Epidermal melanocyte (primary cell): Measurements from ENCODE around the gene NOXRED1.
A peak's percentile ranks its signal among the peaks of the same experiment; 100 is the strongest.

ENCODE experiments used
- DNase-seq: peaks from one replicate; pipeline ENCODE4 v3.0.0; 2011; ENCODE audit warnings: low spot score; ENCODE audit not compliant: insufficient read length

The NOXRED1 gene

DNA sequence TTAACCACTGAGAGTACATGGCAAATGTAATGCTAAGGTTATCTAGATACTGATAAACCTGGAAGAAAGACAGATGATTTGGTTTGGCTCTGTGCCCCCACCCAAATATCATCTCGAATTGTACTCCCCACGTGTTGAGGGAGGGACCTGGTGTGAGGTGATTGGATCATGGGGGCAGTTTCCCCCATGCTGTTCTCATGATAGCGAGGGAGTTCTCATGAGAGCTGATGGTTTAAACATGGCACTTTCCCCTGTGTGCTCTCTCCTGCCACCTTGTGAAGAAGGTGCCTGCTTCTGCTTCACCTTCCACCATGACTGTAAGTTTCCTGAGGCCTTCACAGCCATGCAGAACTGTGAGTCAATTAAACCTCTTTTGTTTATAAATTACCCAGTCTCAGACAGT is 14.2 kb downstream of the NOXRED1 start:
- no peak for DNase-seq

DNA sequence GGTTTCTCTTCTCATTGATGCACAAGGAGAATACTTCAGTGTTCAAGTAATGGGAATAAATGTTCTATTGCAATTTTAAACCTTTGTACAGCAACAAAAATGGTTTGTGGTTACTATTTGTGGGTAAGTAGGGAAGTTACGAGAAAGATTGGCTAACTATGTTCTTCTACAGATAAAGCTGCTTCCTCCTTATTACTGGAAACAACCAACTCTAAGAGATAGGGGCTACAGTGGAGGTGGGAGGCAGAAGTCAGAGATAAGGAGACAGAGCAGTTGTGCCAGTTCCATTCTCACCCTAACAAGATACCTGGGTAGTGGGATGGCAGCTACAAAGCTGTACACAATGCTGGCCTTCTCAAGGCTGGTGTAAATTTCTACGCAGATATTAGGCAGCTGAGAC is 16.2 kb downstream of the NOXRED1 start:
- DNase-seq: no peak

DNA sequence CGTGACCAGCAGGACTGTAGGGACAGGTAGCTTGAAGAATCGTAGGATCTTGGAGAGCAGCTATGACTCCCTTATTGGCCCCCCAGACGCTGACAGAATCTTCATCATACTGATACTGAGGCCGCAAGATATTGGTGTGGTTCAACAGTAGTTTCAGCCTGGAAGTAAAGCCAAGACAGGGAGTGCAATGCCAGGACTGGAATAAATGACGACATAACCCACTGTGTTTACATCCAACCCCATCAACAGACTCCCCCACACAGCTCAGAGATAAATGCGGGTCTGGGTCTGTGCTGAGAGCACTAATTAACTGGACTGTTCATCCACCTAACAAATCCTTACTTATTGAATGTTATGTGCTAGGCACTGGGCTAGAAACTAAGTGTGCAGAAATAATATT is 16.6 kb downstream of the NOXRED1 start:
- no peak for DNase-seq

DNA sequence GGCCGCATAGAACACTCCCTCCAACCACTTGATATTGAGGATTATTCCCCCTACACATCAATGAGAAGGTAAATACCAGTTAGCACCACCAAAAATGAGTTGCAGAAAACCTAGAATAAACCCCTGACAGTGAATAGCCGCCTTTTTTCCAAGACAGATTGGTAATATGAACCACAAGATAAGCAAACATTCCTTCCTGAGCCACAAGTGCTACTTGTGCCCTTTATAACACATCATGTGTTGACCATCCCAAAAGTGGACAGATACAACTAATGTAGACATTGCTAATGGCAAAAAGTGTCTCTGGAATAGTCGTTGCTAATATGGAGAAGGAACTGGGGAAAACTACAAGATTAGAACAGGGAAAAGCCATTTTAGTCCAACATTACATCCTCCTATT is 17.2 kb downstream of the NOXRED1 start:
- no peak for DNase-seq

DNA sequence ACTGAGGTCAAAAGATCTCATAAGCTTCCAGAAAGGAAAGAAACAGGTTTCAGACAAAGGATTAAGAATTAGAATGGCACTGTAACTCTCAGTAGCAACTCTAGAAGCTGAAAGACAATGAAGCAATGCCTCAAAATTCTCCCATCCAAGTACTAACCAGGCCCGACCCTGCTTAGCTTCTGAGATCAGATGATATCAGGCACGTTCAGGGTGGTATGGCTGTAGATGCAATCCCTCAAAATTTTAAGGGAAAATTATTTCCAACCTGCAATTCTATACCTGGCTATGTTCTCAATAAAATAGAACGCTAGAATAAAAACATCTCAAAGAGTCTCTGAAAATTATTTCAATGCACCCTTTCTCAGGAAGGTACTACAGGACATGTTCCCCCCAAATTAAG is 19.6 kb downstream of the NOXRED1 start:
- DNase-seq: no peak

DNA sequence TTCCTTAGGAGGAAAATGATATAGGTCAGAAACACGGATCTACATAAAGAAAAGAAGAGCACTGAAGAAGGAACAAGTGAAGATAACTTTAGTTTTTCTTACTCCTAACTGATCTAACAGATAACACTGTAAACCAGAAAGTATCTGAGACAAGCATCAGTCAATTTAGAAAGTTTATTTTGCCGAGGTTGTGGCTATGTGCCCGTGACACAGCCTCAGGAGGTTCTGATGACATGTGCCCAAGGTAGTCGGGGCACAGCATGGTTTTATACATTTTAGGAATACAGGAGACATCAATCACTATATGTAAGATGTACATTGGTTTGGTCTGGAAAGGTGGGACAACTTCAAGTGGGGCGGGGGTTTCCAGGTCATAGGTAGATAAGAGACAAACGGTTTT is 23.1 kb downstream of the NOXRED1 start:
- no peak for DNase-seq

DNA sequence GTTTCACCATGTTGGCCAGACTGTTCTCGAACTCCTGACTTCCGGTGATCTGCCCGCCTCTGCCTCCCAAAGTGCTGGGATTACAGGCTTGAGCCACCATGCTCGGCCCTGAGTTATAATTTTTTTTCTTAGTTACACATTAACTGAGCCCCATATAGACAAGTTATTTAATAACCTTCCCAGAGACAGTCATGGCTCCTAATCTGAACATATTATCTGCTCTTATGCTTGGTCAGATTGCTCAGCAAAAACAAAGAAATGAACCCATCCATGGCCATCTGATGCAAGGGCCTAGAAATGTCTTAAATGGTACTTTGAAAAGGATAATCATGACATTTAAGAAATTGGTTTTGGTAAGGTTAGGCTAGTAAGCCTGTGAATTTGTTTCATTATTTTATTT is 33.1 kb downstream of the NOXRED1 start:
- DNase-seq: no peak

DNA sequence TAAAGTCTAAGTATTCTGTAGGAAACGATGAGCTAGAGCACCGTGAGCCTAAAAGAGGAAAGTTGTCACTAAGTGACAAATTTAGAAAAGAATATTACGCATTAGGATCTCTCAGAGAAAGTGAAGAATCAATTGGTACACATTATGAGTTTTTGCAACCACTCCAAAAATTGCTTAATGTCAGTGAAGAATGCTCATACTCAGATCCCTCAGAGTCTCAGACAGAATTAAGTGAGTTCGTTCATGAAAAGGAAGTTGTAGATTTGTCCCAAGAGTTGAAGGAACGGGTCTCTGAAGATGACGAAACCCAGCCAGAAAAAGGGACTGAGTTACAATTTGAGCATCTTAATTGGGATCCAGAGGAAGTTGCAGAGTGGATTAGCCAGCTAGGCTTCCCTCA is 44.6 kb downstream of the NOXRED1 start:
- DNase-seq: no peak

DNA sequence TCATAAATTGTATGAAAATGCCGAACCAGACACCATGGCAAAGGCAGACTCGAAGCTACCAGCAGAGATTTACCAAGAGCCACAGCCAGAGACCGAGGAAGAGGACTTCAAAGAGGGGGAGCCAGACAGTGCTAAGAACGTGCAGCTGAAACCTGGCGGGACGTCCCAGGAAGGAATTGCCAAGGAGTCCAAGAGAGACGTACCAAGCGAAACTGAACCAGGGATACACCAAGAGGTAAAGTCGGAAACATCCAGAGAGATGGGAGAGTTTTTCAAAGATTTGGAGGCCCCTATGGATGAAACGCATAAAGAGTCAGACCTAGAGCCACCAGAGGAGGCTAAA is 45.9 kb downstream of the NOXRED1 start:
- no peak for DNase-seq

DNA sequence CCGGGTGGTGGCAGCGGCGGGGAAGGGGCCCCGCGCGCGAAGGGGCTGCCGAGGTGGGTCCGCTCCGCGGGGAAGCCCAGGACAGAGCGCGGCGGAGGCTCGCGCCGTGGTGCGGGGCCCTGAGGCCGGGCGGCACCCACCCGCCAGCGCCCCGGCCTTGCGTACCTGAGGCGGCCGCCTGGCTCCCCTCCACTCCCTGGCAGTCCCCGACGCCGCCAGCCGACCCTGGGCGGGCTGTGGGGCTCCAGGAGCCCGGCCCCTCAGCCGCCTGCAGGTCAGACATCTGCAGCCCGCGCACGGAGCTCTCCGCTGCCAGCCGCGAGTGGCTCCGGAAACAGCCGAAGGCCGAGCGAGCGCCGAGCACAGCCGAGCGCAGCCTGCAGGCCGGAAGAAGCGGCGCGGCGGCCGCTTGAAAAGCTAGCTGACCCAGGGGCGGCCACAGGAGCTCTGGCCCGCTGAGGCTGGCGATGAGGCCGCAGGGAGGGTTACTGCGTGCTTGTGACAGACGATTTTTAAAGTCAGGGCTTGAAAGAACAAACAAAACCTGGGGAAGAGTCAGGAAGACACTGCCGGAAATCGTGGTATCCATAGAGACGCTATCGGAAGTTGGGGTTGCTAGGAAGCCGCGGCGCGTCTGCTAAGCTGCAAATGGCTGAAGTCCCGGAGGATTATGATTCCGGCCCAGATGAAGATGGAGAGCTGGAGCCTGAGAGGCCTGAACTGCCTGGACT is 46.4 kb downstream of the NOXRED1 start, which contains the start of the genes SAMD15 and TMED8:
Gene SAMD15 (plus strand): TSS at position 609 of the 731 bp plus-strand sequence. CDS start 40 bp downstream, at position 649.
Gene TMED8 (minus strand): TSS at position 324 of the 731 bp plus-strand sequence. CDS start 41 bp downstream, at position 283.
- peak; percentile 88 for DNase-seq

DNA sequence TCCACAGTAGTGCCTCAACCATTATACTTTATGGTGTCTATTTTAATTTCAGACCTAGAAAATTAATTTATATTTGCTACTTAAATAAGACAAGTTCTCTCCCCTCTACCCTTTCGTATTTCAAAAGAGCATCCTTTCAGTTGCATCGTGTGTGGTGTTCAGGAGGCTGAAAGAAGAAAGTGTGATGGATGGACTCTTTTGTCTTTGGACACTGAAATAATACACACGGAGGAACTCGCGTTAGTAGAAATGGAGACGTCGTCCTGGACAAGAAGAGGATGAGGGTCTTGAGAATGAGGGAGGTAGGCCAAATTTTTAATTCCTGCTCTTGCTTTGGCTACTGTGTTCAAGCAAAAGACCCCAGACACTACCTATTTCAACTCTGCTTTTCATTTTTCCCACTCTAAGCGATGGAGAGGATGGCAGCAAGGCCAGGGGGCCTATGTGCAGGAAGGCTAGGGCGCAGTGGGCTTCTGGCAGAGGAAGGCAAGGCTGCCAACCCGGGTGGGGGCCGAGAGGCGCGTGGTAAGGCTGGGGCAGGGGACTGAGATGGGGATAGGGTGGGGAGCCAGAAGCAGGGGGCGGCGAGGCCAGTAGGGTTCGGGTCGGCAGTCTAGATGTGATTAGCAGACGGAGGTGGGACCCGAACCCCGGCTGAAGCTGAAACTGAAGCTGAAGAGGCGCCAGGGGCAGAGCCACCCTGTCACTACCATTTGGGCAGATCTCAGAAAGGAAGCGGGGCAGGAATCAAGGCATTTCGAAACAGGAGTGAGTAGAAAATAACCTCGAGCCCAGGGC is 47.2 kb downstream of the NOXRED1 start:
- peak; percentile 20 for DNase-seq

DNA sequence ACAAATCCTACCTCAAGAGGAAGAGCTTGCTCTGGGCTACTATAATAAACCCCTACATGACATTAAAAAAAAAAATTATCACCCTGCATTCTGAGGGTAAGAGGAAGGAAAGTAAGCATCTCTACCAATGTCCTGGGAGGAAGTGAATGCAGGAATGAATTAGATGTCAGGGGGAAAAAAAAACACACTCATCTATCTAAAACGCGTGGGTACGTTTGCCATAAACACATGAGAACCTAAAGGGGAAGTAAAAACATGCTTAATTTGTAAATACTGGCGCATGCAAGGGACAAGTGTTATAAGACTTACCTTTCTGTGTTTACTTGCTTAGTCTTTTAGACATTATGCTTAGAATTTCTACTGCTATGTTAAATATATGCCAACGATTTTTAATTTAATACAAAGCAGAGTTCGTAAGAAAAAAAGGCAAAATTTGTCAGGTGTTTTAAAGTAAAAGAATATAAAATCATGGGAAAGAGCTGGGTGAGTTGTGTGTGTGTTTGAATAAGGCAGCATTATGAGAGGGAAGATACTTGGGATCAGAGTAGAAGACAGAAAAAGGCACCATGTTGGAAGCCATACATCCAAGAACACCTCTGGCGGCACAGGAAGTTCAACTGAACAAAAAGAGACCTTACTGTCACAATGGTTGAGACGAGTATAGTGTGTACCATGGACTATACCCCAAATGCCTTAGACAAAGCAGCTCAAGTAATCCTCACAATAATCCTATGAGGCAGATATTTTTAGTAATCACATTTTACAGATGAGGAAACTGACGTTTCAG is 48.0 kb downstream of the NOXRED1 start:
- no peak for DNase-seq

DNA sequence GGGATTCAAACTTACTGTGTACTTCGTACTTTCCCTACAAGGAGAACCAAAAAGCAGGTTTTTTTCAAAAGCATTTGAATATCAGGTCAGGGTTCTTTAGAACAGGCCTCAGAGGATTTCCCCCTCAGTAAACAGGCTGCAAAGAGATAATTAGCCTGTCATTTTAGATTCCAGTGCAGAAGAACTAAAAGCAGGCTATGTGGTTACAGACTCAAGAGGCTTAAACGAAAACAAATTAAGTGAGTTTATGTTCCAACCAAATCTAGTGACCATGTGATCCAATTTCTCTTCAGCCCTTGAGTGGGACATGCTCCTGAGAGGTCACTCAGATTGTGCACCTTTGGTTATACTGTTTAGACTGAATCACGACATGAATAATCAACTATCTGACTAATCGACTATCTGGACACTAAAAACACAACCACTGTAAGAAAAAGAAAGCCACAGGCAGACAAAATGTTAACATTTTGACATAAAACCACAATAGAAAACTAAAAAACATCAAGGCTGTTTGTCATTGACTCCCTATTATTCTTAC is 51.0 kb downstream of the NOXRED1 start:
- DNase-seq: no peak

DNA sequence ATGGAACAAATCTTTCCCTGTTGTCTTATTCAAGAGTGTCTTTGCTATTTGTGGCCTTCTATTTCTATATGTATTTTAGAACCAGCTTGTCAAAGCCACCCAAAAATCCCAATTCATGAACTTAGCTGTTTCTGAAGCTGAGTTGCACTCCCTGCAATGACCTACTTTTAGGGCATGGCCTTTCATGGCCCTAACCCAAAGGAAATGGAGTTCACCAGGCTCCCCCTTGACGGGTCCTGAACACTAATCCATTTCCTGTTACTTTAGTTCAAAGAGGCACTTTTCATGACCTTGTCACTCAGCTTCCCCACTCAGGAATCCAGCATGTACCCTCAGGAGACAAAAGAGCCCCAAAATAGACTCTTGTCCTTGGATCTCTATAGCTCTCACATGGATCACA is 54.0 kb downstream of the NOXRED1 start:
- no peak for DNase-seq

DNA sequence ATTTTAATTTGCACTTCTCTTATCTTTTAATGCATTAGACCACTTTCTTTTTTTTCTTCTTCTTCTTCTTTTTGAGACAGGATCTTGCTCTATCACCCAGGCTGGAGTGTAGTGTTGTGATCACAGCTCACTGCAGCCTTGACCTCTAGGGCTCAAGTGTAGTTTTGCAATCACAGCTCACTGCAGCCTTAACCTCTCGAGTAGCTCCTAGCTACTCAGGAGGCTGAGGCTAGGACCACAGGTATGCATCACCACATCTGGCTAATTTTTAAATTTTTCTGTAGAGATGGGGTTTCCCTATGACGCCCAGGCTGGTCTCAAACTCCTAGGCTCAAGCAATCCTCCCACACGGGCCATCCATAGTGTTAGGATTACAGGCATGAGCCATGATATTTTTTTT is 59.2 kb downstream of the NOXRED1 start:
- no peak for DNase-seq

DNA sequence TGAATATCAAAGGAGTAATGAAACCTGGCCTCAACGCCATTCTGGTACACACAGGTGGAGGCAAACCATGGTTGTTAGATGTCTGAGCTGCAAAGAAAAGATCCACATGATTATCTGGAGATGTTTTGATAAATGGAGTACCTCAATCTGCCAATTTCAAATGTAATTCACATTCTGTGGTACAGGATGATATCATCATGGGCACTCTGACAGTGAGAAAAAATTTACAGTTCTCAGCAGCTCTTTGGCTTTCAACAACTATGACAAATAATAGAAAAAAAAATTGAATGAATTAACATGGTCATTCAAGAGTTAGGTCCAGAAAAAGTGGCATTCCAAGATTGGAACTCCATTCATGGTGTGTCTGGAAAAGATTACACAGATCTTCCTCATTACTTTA is 63.7 kb downstream of the NOXRED1 start:
- no peak for DNase-seq

DNA sequence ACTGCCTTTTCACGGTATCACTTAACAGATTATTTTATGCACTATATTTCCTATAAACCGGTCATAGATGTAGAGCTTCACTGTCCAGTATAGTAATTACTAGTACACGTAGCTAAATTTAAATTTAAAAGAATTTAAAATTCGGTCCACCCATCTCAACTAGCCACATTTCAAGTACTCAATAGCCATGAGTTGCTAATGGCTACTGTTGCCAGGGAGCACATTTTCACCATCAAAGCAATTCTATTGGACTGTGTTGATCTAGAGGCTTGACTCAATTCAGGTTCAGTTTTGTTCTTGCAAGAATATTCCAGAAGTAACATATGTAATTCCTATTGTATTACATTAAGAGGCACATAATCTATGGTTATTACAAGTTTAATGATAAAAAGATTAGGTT is 66.4 kb downstream of the NOXRED1 start:
- no peak for DNase-seq

DNA sequence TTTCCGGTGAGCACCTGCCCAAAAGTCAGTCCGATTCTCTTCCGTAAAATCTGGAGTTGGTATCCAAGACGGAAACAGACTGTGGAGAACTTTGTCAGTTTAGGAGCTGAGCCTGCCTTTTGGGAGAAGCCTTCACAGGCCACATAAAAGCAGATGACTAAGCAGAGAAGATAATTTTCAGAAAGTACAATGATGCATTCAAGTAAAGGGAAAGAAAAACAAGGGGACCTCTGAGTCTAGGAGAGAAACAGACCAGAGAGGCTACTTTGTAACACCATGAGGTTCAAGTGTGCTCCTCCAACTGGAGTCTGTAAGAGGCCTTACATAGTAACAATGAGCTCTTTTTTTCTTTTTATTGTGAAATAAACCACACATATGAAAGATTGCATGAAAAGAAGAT is 67.5 kb downstream of the NOXRED1 start:
- no peak for DNase-seq

DNA sequence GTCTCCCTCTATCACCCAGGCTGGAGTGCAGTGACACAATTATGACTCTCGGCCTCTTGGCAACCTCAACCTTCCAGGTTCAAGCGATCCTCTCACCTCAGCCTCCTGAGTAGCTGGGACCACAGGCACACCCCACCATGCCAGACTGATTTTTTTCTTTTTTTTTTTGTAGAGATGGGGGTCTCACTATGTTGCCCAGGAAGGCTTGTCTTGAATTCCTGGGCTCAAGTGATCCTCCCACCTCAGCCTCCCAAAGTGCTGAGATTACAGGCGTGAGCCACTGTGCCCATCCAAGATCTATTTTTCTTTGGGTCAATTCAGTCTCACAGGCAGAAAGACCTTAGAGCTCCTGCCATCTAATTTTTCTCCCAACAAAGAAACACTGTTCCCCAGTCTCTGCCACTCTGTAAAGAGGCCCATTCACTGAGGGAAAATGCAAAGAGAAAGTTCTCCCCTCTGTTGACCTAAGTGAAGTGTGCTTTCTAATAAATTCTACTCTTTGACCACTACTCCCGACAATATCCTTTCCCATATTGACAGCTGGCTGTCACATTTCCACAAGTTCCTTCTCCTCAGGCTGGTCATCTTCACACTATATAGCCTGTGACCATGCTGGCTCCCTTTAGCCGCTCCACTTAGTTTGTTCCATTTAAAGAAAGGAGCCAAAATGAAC is 69.7 kb downstream of the NOXRED1 start:
- DNase-seq: no peak

DNA sequence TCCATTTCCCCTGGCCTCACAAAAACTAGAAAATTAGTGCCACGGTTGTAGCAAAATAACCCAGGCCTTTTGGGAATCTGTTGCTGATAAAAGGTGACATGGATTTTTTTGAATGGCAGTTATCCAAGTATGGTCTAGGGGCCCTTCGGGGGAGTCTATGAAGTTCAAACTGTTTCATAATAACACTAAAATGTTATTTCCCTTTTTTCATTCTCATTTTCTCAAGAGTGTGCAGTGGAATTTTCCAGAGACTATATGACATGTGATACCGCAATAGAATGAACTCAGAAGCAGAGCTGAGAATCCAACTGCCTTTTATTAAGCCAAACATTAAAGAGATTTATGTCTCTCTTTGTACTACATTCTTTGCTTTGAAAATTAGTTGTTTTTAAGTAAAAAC is 75.6 kb downstream of the NOXRED1 start:
- DNase-seq: no peak

DNA sequence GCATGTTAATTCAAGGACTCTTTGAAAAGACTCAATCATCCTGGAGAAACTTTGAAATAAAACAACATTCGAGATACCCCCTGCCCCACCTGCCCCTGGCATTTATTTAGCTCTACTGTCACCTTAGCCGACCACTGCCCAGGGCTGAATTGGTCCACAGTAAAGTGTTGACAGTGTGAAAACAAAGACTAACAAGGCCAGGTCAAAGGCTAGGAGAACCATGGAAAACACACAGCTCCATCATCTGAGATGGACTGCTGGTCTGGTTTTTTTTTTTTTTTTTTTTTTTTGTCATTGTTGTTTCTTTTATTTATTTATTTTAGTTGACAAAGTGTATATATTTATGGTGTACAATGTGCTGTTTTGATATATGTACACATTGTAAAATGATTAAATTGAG is 76.8 kb downstream of the NOXRED1 start:
- DNase-seq: no peak
